Peyer's patch (tissue), 4 donors: ENCODE measurements around the gene ZC3H18.

Experiments used
- CTCF ChIP-seq, 6 experiments: fragments of 450-650 bp in 4 of 6; fragments of 200-600 bp in 2 of 6; sonication (generic) in 1 of 6; IDR thresholded peaks; one replicate each; pipeline ENCODE4 v1.5.1; 2017 to 2019; ENCODE audit warnings: antibody characterized with exemption in 6 of 6, mild to moderate bottlenecking in 3 of 6, moderate library complexity in 1 of 6
- POLR2A ChIP-seq, 2 donors: fragments of 450-650 bp; IDR thresholded peaks; one replicate each; pipeline ENCODE4 v1.5.1; 2017; ENCODE audit warnings: antibody characterized with exemption in 2 of 2, mild to moderate bottlenecking in 2 of 2, moderate library complexity in 2 of 2

- no peak for TF ChIP-seq POLR2A (IDR thresholded peaks at IDR 0.05)
- no peak for TF ChIP-seq CTCF (IDR thresholded peaks at IDR 0.05)
Observed at GRCh38 chr16:88524973-88525662, 45.1 kb upstream of the ZC3H18 start.
